ENCODE measurements around the gene MAP1LC3B2.

DNA sequence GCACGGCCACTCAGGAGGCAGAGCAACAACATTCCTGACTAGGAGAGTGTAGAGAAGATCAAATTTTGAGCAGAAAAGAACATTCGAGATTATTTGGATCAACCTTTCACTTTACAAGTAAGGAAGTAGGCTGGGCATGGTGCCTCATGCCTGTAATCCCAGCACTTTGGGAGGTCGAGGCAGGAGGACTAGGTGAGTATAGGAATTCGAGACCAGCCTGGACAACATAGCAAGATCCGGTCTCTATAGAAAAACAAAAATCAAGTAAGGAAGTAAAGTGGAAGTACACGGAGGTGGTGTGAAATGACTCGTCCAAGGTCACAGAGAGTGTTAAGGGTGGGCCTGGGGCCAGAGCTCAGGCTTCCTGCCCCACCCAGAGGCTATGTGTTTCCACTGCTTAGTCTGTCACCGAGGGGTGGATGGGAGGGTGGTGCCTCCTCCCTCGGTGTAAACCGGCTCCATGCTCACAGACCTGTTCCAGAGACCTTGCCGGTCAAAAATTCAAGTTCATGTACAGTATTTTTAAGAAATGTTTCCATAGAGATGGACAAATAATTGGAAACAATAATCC, 51.9 kb downstream of the MAP1LC3B2 start:
- TF ChIP-seq, protein P1, sequence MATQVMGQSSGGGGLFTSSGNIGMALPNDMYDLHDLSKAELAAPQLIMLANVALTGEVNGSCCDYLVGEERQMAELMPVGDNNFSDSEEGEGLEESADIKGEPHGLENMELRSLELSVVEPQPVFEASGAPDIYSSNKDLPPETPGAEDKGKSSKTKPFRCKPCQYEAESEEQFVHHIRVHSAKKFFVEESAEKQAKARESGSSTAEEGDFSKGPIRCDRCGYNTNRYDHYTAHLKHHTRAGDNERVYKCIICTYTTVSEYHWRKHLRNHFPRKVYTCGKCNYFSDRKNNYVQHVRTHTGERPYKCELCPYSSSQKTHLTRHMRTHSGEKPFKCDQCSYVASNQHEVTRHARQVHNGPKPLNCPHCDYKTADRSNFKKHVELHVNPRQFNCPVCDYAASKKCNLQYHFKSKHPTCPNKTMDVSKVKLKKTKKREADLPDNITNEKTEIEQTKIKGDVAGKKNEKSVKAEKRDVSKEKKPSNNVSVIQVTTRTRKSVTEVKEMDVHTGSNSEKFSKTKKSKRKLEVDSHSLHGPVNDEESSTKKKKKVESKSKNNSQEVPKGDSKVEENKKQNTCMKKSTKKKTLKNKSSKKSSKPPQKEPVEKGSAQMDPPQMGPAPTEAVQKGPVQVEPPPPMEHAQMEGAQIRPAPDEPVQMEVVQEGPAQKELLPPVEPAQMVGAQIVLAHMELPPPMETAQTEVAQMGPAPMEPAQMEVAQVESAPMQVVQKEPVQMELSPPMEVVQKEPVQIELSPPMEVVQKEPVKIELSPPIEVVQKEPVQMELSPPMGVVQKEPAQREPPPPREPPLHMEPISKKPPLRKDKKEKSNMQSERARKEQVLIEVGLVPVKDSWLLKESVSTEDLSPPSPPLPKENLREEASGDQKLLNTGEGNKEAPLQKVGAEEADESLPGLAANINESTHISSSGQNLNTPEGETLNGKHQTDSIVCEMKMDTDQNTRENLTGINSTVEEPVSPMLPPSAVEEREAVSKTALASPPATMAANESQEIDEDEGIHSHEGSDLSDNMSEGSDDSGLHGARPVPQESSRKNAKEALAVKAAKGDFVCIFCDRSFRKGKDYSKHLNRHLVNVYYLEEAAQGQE (IDR thresholded peaks at IDR 0.05; ENCODE audit: insufficient read depth in 1 of 2, low read depth in 2 of 2, low read length in 2 of 2), result no peak
- TF ChIP-seq FOXP2 (optimal IDR thresholded peaks at IDR 0.05; ENCODE audit: borderline replicate concordance, extremely low read depth, extremely low read length, insufficient read depth), result no peak
- TF ChIP-seq POLR2AphosphoS5 (IDR thresholded peaks at IDR 0.05; ENCODE audit: low read depth, low read length), result no peak
